Stomach (tissue), 9 donors: ENCODE results near the gene IFNGR2. TPM values are rescaled to one million over a fixed set of nuclear protein-coding genes. Genes with fewer than 3 reads are reported as not detected.
A peak's percentile ranks its signal among the peaks of the same experiment; 100 is the strongest.

Experiments
- DNase-seq, 2 donors: peaks; one replicate each; pipeline versions ENCODE4 v3.0.0 to v3.0.0-alpha.2; 2013 to 2019
- H3K27ac ChIP-seq, 5 donors: fragments of 200-600 bp in 4 of 5; sonication (generic) in 4 of 5; one replicate each; pipeline ENCODE4 v1.5.1; 2013 to 2019; ENCODE audit warnings: mild to moderate bottlenecking in 1 of 5, moderate library complexity in 1 of 5
- H3K27me3 ChIP-seq, 3 donors: fragments of 200-600 bp; sonication (generic); one replicate each; pipeline ENCODE4 v1.5.1; 2017 to 2019; ENCODE audit warnings: mixed run types in 1 of 3
- H3K36me3 ChIP-seq, 4 donors: fragments of 200-600 bp; sonication (generic); 1 replicate in 3 of 4; 2 replicates in 1 of 4; pipeline ENCODE4 v1.5.1; 2016 to 2019
- H3K4me1 ChIP-seq, 4 donors: fragments of 200-600 bp; sonication (generic); one replicate each; pipeline ENCODE4 v1.5.1; 2016 to 2019
- H3K4me3 ChIP-seq, 4 donors: fragments of 200-600 bp; sonication (generic) in 3 of 4; one replicate each; pipeline ENCODE4 v1.5.1; 2016 to 2019; ENCODE audit warnings: mild to moderate bottlenecking in 1 of 4
- H3K9me3 ChIP-seq, 4 donors: fragments of 200-600 bp; sonication (generic); one replicate each; pipeline ENCODE4 v1.5.1; 2016 to 2019
- CTCF ChIP-seq, 7 experiments: fragments of 450-650 bp in 4 of 7; fragments of 200-600 bp in 3 of 7; sonication (generic) in 3 of 7; IDR thresholded peaks; one replicate each; pipeline ENCODE4 v1.5.1; 2016 to 2019; ENCODE audit warnings: antibody characterized with exemption in 7 of 7, control low read depth in 2 of 7, mild to moderate bottlenecking in 1 of 7
- EP300 ChIP-seq: sonication (generic); formaldehyde crosslinking; IDR thresholded peaks from one replicate; pipeline ENCODE4 v1.6.1; 2017; ENCODE audit warnings: antibody characterized with exemption
- POLR2A ChIP-seq, 4 donors: fragments of 450-650 bp; IDR thresholded peaks; one replicate each; pipeline ENCODE4 v1.6.1; 2016; ENCODE audit warnings: antibody characterized with exemption in 4 of 4, control low read depth in 2 of 4, mild to moderate bottlenecking in 1 of 4, moderate library complexity in 1 of 4
- POLR2AphosphoS5 ChIP-seq, 3 donors: sonication (generic); formaldehyde crosslinking; IDR thresholded peaks; one replicate each; pipeline ENCODE4 v1.6.1; 2016; ENCODE audit warnings: antibody characterized with exemption in 3 of 3
- whole genome bisulfite sequencing, 5 donors: extraction: QIAGEN DNeasy Blood & Tissue Kit in 3 of 5; methylation state at CpG; one replicate each; pipeline versions ENCODE4 v1.1.5 to v1.1.7; 2013 to 2018; 5-methylcytosine and 5-hydroxymethylcytosine counted together
- intact Hi-C: fragments of 100-400 bp; cut with DNase I; formaldehyde crosslinking; loops from one replicate; pipeline ENCODE4 v1.15.1; 2023; ENCODE audit warnings: low total_unique reads
- polyA plus RNA-seq, 3 donors: library from polyadenylated mRNA; stranded (reverse); fragments of 200-250 nt; gene quantifications; one replicate each; pipeline ENCODE4 v1.2.3, GENCODE V29; 2013
- total RNA-seq, 5 donors: library from RNA; depleted of rRNA; stranded (reverse); fragments of >200 nt; gene quantifications; one replicate each; pipeline versions ENCODE4 v1.1.0 to v1.2.3, GENCODE V29; 2014 to 2016
- donor health status: healthy with polysubstance abuse.
- donor health status: Bipolar disorder and iron deficiency.
- donor health status: healthy.

IFNGR2 gene
- total and polyA plus RNA-seq, 8 donors: 35.2 to 89.3 (median 59.3) TPM

GRCh38 chr21:33391656-33392055 is 11.6 kb upstream of the IFNGR2 start:
- no peak for DNase-seq
- intact Hi-C loops: no loop called here
- Histone ChIP-seq H3K27me3 (peaks cover 0 to 8% (median 0%) of the 10 kb centered on the region in 3 donors), H3K27ac (no peak overlapping the region), H3K9me3 (no peaks in the 10 kb centered on the region), H3K4me1 (peaks cover 0 to 35% (median 10%) of the 10 kb centered on the region in 4 donors), H3K4me3 (no peak overlapping the region), H3K36me3 (no peaks in the 10 kb centered on the region)
- TF ChIP-seq POLR2AphosphoS5 (IDR thresholded peaks at IDR 0.05): no peak
- no peak for TF ChIP-seq CTCF (IDR thresholded peaks at IDR 0.05)
- TF ChIP-seq EP300: no peak
- TF ChIP-seq POLR2A (IDR thresholded peaks at IDR 0.05): no peak
- WGBS, 5 donors: 81 to 91% (median 88%) methylated on average over 6 of the region's 6 CpGs

DNA sequence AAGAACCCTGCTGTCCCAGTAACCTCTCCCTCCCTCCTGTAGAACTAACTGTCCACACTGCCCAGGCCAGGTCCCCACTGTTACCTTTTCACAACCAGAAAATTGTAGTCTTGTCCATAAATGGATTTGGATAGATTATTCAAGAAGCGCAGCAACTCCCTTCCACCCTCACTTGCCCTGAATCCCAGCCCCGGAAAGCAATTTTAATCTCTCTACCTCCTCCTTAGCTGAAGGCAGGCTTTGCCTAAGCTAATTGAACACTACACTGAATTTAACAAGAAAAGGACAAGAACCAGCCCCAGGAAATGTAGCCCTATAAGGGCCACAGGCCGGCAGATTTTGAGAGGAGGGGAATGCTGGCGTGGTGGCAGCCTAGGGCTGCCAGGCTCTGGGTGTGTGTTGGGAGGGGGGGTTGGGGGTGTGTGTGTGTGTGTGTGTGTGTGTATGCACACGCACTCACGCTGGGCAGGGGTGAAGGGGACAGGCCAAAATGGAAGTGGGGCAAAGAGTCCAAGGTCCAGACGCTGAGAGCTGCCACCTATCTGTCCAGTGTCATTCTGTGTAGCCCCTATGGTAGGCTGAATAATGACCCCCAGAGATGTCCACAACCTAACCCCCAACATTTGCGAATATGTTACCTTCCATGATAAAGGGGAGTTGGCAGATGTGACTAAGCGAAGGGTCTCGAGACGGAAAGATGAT is 10.8 kb upstream of the IFNGR2 start:
- Histone ChIP-seq H3K36me3 (no peaks in the 10 kb centered on the region), H3K4me1 (peaks cover 0 to 41% (median 14%) of the 10 kb centered on the region in 4 donors), H3K9me3 (no peaks in the 10 kb centered on the region), H3K27me3 (peaks cover 0 to 8% (median 0%) of the 10 kb centered on the region in 3 donors), H3K4me3 (no peak overlapping the region), H3K27ac (no peak overlapping the region)
- intact Hi-C loops: no loop called here
- TF ChIP-seq CTCF (IDR thresholded peaks at IDR 0.05) (no peak), EP300 (no peak), POLR2AphosphoS5 (IDR thresholded peaks at IDR 0.05) (no peak), POLR2A (IDR thresholded peaks at IDR 0.05) (no peak)
- WGBS, 5 donors: 77 to 85% (median 81%) methylated on average over 11 of the region's 11 CpGs
- no peak for DNase-seq

GRCh38 chr21:33393348-33393747 is 9.9 kb upstream of the IFNGR2 start:
- Histone ChIP-seq H3K9me3 (no peaks in the 10 kb centered on the region), H3K4me1 (peaks cover 0 to 41% (median 14%) of the 10 kb centered on the region in 4 donors), H3K27ac (peak overlapping the region in 2 of 5 donors; percentile 55 to 56), H3K27me3 (peaks cover 0 to 8% (median 0%) of the 10 kb centered on the region in 3 donors), H3K36me3 (no peaks in the 10 kb centered on the region), H3K4me3 (no peak overlapping the region)
- 52 to 83% (median 75%) methylated on average over 5 of the region's 5 CpGs for WGBS, 5 donors
- no peak for TF ChIP-seq POLR2AphosphoS5 (IDR thresholded peaks at IDR 0.05)
- TF ChIP-seq CTCF (IDR thresholded peaks at IDR 0.05): no peak
- no peak for TF ChIP-seq POLR2A (IDR thresholded peaks at IDR 0.05)
- no peak for TF ChIP-seq EP300
- intact Hi-C loops: no loop called here
- DNase-seq: no peak

GRCh38 chr21:33394260-33394659 is 9.0 kb upstream of the IFNGR2 start:
- H3K27me3 ChIP-seq: peaks cover 0 to 8% (median 0%) of the 10 kb centered on the region in 3 donors
- H3K4me3 ChIP-seq: no peak overlapping the region
- DNase-seq: peak in 1 of 2 donors; percentile 39
- peaks cover 0 to 41% (median 14%) of the 10 kb centered on the region in 4 donors for H3K4me1 ChIP-seq
- H3K9me3 ChIP-seq: no peaks in the 10 kb centered on the region
- TF ChIP-seq POLR2AphosphoS5 (IDR thresholded peaks at IDR 0.05): peak in 2 of 3 donors; percentile 10 to 62
- no peak for TF ChIP-seq CTCF (IDR thresholded peaks at IDR 0.05)
- no peak for TF ChIP-seq EP300
- no peak for TF ChIP-seq POLR2A (IDR thresholded peaks at IDR 0.05)
- H3K36me3 ChIP-seq: no peaks in the 10 kb centered on the region
- H3K27ac ChIP-seq: peak overlapping the region in 2 of 5 donors; percentile 55 to 56
- intact Hi-C loops: no loop called here
- 79 to 95% (median 83%) methylated on average over 8 of the region's 8 CpGs for WGBS, 5 donors
